B cell (primary cell): ENCODE data around the gene SLC9A5.

Source experiments
- CTCF ChIP-seq: fragments of 200-600 bp; IDR thresholded peaks from one replicate; pipeline ENCODE4 v1.8.0; 2022; ENCODE audit warnings: antibody characterized with exemption, mild to moderate bottlenecking
- EZH2 ChIP-seq: IDR thresholded peaks from 2 replicates; pipeline ENCODE4 v1.6.1; 2012; ENCODE audit warnings: borderline replicate concordance, low read depth, mild to moderate bottlenecking, moderate library complexity, low read length; ENCODE audit not compliant: insufficient read depth, poor library complexity, severe bottlenecking

- TF ChIP-seq CTCF (no peak), EZH2 (no peak)
Measured at GRCh38 chr16:67211674-67212073, 37.1 kb upstream of the SLC9A5 start.
